ENCODE data around the gene HOXB3.

HOXB3 gene

DNA sequence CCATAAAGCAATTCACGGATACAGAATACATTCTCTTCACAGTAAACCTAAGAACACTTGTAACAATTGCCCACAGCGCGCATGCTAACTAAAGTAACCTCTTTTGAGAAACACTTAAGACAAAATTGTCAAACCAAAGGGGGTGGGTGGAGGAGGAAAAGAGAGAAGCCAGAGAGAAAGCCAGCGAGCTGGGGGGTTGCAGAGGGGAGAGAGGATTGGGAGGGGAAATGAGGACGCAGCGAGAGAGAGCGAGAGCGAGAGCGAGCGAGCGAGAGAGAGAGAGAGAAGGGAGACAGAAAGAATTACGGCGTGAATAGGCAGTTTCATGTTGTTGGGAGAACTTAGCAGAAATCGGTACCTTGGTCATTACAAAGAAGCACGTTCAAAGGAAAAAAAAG, 22.4 kb upstream of the HOXB3 start:
- DNase-seq = no peak

- peak in 1 of 2 donors; percentile 34 for DNase-seq
Measured at GRCh38 chr17:48611681-48612455, 21.8 kb upstream of the HOXB3 start.

DNA sequence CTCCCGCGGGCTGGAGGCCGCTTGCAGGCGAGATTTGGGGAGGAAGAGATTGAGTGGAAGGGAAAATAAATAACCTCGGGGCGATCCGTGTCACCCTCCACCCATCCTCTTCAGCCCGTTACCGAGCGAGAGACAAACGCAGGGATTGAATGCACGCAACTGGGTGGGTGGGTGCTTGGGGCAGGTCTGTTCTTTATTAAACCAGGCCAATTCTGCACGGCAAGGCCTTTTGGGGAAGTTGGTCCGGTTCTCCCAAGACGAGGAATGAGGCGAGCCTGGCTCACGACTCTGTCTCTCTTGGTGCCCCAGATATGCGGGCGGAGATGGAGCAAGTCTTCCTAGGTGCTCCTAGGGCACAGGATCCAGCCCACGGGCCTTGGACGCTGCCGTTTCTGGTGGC, 21.2 kb upstream of the HOXB3 start:
- no peak for DNase-seq

GRCh38 chr17:48610282-48611211, 20.5 kb upstream of the HOXB3 start, which contains the start of gene HOXB7:
Gene HOXB7, minus strand, starts transcription at chr17:48611017. Its CDS starts 99 bp downstream, at chr17:48610918.
- peak in 1 of 2 donors; percentile 70 for DNase-seq

DNA sequence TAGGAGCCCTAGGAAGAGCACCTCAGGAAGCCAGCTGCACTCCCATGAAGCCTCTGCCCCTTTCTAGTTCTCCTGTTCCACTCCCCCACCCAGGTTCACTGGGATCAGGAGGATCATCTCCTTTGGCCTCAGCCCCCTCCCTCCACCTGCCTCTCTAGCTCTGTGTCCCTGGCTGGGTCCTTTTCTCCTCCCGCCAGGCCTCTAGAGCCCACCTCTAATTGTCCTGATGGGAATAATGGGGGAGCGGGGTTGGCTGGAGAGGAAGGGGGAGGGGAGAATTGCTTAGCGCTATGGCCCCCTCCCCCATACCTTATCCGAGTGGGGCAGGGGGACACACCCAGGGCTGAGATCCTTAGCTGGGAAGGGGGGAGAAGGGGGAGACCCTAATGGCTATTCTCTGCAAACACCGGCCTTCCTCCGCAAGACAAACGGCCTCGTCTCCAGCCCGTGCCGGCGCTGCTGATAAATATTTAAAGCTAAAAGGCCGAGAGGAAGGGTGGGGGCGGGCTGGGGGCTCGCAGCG, 19.8 kb upstream of the HOXB3 start:
- no peak for DNase-seq

GRCh38 chr17:48609033-48609432, 19.0 kb upstream of the HOXB3 start:
- DNase-seq = no peak

GRCh38 chr17:48608494-48608834, 18.4 kb upstream of the HOXB3 start:
- no peak for DNase-seq

GRCh38 chr17:48606892-48607614, 17.0 kb upstream of the HOXB3 start:
- no peak for DNase-seq

DNA sequence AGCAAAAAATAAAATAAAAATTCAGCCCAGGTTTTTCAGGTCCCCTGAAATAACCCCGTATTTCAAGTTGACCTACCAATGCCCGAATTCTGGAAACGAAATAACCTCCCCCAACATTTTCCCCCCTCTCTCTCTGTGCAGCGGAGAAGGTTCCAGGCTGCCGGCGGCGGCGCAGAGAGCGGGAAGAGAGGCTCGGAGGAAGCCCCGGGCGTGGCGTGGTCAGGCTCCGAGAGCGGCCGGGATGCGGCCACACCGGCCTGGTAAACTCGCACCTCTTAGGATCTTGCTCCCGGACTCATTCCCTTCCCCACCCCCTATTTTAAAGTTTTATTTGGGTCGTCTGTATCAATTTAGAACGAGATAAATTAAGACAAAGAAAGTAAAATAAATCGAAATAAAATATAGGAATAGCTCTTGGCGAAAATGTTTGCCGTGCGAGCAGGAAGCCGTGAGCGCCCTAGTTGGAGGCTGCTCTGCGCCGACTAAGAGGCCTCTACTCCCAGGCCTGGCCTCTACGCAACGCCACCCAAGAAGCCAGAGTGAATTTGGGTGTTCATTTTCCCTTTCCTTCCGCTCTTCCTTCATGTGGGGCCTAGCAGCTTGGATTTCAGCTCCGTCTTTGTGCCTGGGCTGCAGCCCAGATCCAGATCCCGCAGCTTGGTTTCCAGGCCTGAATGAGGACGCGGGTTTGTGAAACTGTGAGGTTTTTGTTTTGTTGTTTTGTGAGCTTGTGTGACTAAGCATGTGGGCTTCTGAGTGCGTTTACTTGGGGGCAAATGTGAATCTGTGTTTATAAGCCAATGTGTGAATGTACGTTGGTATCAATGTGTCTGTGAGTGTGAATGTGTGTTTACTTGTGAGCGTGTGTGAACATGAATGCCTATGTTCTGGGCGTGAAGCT, 16.2 kb upstream of the HOXB3 start:
- DNase-seq = no peak

- no peak for DNase-seq
Measured at GRCh38 chr17:48605409-48605919, 15.4 kb upstream of the HOXB3 start.

DNA sequence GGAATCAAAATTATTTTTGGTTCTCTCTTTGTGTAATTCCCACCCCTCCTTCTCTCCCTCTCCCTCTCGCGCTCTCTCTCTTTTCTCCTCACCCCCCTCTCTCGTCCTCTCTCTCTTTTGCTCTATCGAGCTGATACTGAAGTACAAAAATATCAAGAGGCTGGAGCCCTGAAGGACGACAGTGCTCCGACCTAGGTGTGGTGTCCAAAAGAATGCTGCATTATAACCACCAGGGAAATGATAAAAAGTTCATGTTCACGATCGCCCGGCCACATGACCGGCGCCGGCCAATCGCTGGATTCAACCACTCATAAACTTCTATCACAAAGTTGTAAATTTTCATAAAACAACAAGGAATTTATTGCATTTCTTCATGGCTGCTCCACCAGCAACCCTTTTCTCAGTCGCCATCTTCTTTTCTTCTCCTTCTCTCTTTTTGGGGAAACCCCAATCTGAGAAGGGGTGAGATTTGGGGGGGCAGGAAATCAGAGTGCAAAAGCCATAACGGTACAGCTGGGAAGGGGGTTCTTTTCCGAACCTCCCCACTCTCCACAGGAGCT, 14.8 kb upstream of the HOXB3 start, which contains the start of gene HOXB6:
TSS of gene HOXB6 (minus strand) at position 217 of the 560 bp plus-strand sequence. CDS start 6,836 bp downstream, outside the sequence.
- DNase-seq = no peak

DNA sequence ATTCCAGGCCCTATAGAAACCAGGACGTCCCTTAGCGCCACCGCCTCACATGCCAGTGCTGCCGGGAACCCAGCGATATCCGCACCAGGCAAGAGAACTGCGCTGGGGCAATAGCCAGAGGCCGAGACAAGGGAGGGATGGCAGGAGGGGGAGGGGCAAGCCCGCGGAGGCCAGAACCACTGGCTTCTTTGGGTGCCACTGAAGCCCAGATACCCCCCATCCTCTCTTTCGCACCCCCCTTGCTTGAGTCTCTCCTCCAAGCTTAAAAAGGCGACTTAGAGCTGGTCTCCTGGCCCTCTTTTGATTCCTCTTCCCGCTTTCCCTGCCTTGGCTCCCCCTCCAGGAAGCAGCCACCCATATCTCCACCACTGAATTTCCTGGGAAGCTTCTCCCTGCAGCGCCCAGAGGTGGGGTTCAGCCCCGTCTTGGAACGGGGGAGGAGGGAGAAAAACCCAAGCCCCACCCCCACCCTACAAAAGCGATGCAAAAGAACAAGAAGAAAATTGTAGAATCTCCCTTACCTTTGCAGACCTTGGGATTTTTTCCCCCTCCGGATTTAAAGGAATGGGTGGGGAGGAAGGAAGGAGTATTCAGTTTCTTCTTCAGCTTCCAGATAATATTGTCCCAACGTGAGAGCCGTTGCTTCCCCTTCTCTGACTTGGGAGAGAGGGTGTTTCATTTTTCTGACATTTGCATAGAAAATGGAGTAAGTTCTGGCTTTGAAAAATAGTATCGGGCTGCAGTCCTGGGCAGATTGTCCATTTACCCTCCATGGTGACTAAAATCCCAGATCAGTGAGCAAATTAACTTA, 14.1 kb upstream of the HOXB3 start:
- no peak for DNase-seq

GRCh38 chr17:48601539-48602425, 11.7 kb upstream of the HOXB3 start:
- no peak for DNase-seq

DNA sequence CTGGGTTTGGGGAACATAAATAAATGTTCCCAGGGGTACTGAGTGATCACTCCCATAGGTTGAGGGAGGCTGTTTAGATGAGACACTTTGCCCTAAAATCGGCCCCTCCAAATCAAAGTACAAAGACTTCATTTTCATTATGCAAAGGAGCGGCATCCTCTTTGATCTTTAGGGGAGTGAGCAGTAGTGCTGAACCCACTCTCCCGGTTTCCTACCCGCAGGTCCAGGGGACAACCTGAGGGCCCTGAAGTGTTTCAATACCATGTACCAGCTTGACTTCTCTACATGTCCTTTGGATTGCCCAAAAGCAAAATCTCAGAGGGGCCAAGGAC, 11.1 kb upstream of the HOXB3 start:
- DNase-seq = no peak

DNA sequence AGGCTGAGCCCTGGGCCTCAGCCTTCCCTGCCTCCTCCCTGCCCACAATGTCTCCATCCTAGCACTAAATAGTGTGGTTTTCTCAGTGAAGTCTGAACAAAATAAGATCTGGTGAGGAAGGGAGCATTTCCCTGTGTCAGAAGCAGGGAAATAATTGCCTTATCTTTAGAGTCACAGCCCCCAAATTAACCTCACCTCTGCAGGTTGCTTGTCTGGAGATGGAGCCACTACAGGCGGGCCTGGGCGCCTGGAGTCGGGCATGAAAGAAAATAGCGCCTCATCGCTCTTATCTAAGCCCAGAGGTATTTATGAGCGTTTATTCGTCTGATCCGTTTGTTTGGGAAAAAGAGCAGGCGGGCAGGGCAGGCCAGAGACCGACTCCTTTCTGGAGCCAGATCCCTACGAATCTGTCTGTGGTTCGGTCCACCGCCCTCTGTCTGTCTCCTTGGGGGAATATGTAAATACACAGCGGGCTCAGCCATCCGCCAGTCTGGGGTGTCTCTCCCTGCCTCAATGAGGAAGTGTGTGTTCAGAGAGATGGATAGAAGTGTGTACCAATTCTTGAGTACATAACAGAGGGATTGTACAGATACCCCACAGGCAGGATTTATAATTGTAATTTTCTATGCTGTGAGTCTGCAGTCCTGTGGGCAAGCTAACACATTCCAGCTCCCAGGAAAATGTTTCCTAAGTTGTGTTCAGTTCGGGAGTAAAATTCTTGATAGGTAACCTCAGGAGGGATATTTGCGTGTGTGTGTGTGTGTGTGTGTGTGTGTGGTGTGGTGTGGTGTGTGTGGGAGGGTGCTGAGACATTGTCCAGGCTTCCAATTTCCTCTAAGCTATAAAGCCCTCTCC, 10.4 kb upstream of the HOXB3 start:
- no peak for DNase-seq

- DNase-seq = no peak
Measured at GRCh38 chr17:48599354-48599753, 9.3 kb upstream of the HOXB3 start.

DNA sequence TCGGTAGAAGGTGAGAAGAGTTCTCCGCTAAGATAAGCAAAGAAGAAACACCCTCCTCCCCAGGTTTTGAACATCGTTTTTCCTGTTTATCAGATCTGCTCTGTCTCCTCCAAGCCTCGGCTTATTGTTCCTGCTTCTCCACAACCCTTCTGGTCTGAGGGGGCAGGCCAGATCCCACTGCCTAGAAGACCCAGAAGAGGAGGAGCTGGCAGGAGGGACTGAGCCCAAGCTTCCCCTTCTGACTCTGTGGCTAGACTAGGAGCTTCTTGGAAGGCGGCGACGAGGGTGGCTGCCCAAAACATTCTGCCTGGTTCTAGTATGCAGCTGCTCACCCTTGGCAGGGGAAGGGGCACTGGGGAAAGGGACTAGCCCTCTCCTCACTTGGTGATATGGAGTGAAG, 8.7 kb upstream of the HOXB3 start:
- no peak for DNase-seq
